H9 (cell line): ENCODE measurements around the gene WNT9A. TPM values are rescaled to one million over a fixed set of nuclear protein-coding genes. Genes with fewer than 3 reads are reported as not detected.

Source experiments
- DNase-seq: peaks from one replicate; pipeline ENCODE4 v3.0.0-alpha.2; 2017
- H2AFZ ChIP-seq: one replicate; pipeline ENCODE4 v1.6.1; 2013; ENCODE audit warnings: mild to moderate bottlenecking, low read length, control low read depth, moderate library complexity
- H2AK5ac ChIP-seq: 2 replicates; pipeline ENCODE4 v1.6.1; 2013; ENCODE audit warnings: low read length, control low read depth, mixed read lengths; ENCODE audit not compliant: insufficient read length
- H2BK120ac ChIP-seq: one replicate; pipeline ENCODE4 v1.6.1; 2013; ENCODE audit warnings: low read depth, mild to moderate bottlenecking, low read length, control low read depth, inconsistent platforms; ENCODE audit not compliant: poor library complexity, severe bottlenecking
- H2BK12ac ChIP-seq: 2 replicates; pipeline ENCODE4 v1.6.1; 2013; ENCODE audit warnings: low read length, control low read depth, mixed read lengths, low read depth; ENCODE audit not compliant: insufficient read length
- H2BK15ac ChIP-seq: 2 replicates; pipeline ENCODE4 v1.6.1; 2013; ENCODE audit warnings: low read depth, low read length, control low read depth
- H2BK20ac ChIP-seq: one replicate; pipeline ENCODE4 v1.6.1; 2013; ENCODE audit warnings: low read depth, mild to moderate bottlenecking, low read length, control low read depth, inconsistent platforms; ENCODE audit not compliant: poor library complexity, severe bottlenecking
- H2BK5ac ChIP-seq: 2 replicates; pipeline ENCODE4 v1.6.1; 2013; ENCODE audit warnings: low read length, control low read depth, mixed read lengths; ENCODE audit not compliant: insufficient read length
- H3K14ac ChIP-seq: 2 replicates; pipeline ENCODE4 v1.6.1; 2013; ENCODE audit warnings: low read length, control low read depth; ENCODE audit not compliant: insufficient read depth
- H3K18ac ChIP-seq: 2 replicates; pipeline ENCODE4 v1.6.1; 2013; ENCODE audit warnings: low read depth, mild to moderate bottlenecking, mixed read lengths, low read length, control low read depth; ENCODE audit not compliant: insufficient read length
- H3K23ac ChIP-seq: 2 replicates; pipeline ENCODE4 v1.6.1; 2013; ENCODE audit warnings: low read length, control low read depth, mixed read lengths, low read depth; ENCODE audit not compliant: insufficient read length
- H3K23me2 ChIP-seq: 2 replicates; pipeline ENCODE4 v1.6.1; 2013; ENCODE audit warnings: low read depth, mild to moderate bottlenecking, mixed read lengths, low read length, control low read depth; ENCODE audit not compliant: insufficient read length, poor library complexity, severe bottlenecking
- H3K27ac ChIP-seq: 2 replicates; pipeline ENCODE4 v1.5.1; 2013; ENCODE audit warnings: low read length, control low read depth, mixed read lengths, low read depth; ENCODE audit not compliant: insufficient read length
- H3K27me3 ChIP-seq: 2 replicates; pipeline ENCODE4 v1.6.1; 2013; ENCODE audit warnings: low read length, control low read depth, inconsistent platforms; ENCODE audit not compliant: insufficient read depth
- H3K4ac ChIP-seq: 2 replicates; pipeline ENCODE4 v1.6.1; 2013; ENCODE audit warnings: low read depth, mild to moderate bottlenecking, control low read depth, inconsistent platforms, low read length, moderate library complexity
- H3K4me1 ChIP-seq: 2 replicates; pipeline ENCODE4 v1.6.1; 2013; ENCODE audit warnings: low read length, control low read depth, inconsistent platforms; ENCODE audit not compliant: insufficient read depth
- H3K4me2 ChIP-seq: 2 replicates; pipeline ENCODE4 v1.6.1; 2013; ENCODE audit warnings: low read length, control low read depth, mixed read lengths; ENCODE audit not compliant: insufficient read length, insufficient read depth
- H3K56ac ChIP-seq: 2 replicates; pipeline ENCODE4 v1.6.1; 2013; ENCODE audit warnings: low read depth, mild to moderate bottlenecking, mixed read lengths, low read length, control low read depth; ENCODE audit not compliant: insufficient read length
- H3K79me1 ChIP-seq: 2 replicates; pipeline ENCODE4 v1.6.1; 2013; ENCODE audit warnings: low read depth, mild to moderate bottlenecking, moderate library complexity, low read length, control low read depth, inconsistent platforms; ENCODE audit not compliant: insufficient read depth, poor library complexity, severe bottlenecking
- H3K79me2 ChIP-seq: 2 replicates; pipeline ENCODE4 v1.6.1; 2013; ENCODE audit warnings: low read length, control low read depth, inconsistent platforms; ENCODE audit not compliant: insufficient read depth
- H3K9ac ChIP-seq: 2 replicates; pipeline ENCODE4 v1.6.1; 2013; ENCODE audit warnings: low read length, control low read depth, mixed read lengths; ENCODE audit not compliant: insufficient read length; ENCODE audit errors: extremely low read depth
- H3K9me3 ChIP-seq: one replicate; pipeline ENCODE4 v1.6.1; 2013; ENCODE audit warnings: low read depth, low read length, inconsistent platforms; ENCODE audit not compliant: control insufficient read depth
- H3T11ph ChIP-seq: one replicate; pipeline ENCODE4 v1.6.1; 2013; ENCODE audit warnings: mild to moderate bottlenecking, low read length, control low read depth, inconsistent platforms
- H4K20me1 ChIP-seq: one replicate; pipeline ENCODE4 v1.6.1; 2013; ENCODE audit not compliant: control insufficient read depth, insufficient read length, insufficient read depth
- H4K5ac ChIP-seq: 2 replicates; pipeline ENCODE4 v1.6.1; 2013; ENCODE audit warnings: low read depth, mild to moderate bottlenecking, mixed read lengths, low read length, control low read depth; ENCODE audit not compliant: insufficient read length
- H4K8ac ChIP-seq: replicated peaks from 2 replicates; pipeline ENCODE4 v1.6.1; 2013; ENCODE audit warnings: low read length, control low read depth, mixed read lengths, low read depth; ENCODE audit not compliant: insufficient read length
- H4K91ac ChIP-seq: 2 replicates; pipeline ENCODE4 v1.6.1; 2013; ENCODE audit warnings: low read depth, mild to moderate bottlenecking, moderate library complexity, mixed read lengths, low read length, control low read depth; ENCODE audit not compliant: insufficient read length
- H3K27ac Mint-ChIP-seq, 3 experiments: 2 replicates in 2 of 3; 3 replicates in 1 of 3; pipeline ENCODE4 v1.8.0; 2020 to 2021; ENCODE audit warnings: mixed read lengths in 3 of 3, mild to moderate bottlenecking in 1 of 3, moderate library complexity in 1 of 3
- H3K27me3 Mint-ChIP-seq: 2 replicates; pipeline ENCODE4 v1.8.0; 2021; ENCODE audit warnings: low read depth, mild to moderate bottlenecking, moderate library complexity, mixed read lengths
- H3K36me3 Mint-ChIP-seq, 3 experiments: 2 replicates in 2 of 3; 3 replicates in 1 of 3; pipeline ENCODE4 v1.8.0; 2020 to 2021; ENCODE audit warnings: low read depth in 3 of 3, mixed read lengths in 3 of 3; ENCODE audit not compliant: insufficient read depth in 1 of 3
- H3K4me1 Mint-ChIP-seq, 2 experiments: 2 replicates each; pipeline ENCODE4 v1.8.0; 2020; ENCODE audit warnings: mixed read lengths in 2 of 2
- H3K4me3 Mint-ChIP-seq, 2 experiments: 2 replicates in 1 of 2; 3 replicates in 1 of 2; pipeline ENCODE4 v1.8.0; 2020 to 2021; ENCODE audit warnings: mild to moderate bottlenecking in 2 of 2, mixed read lengths in 2 of 2, moderate library complexity in 1 of 2
- H3K9me3 Mint-ChIP-seq, 2 experiments: 2 replicates in 1 of 2; 3 replicates in 1 of 2; pipeline ENCODE4 v1.8.0; 2020; ENCODE audit warnings: mild to moderate bottlenecking in 2 of 2, mixed read lengths in 2 of 2, moderate library complexity in 1 of 2
- CTCF ChIP-seq: fragments of 200-600 bp; sonication (generic); conservative IDR thresholded peaks from 3 replicates; pipeline ENCODE4 v1.8.0; 2021; ENCODE audit warnings: antibody characterized with exemption, mild to moderate bottlenecking
- WGBS: extraction: QIAGEN DNeasy Blood & Tissue Kit; methylation state at CpG from one replicate; pipeline ENCODE4 v1.1.7; 2013; ENCODE audit warnings: missing lambda C conversion rate, low lambda C conversion rate, mixed read lengths; ENCODE audit not compliant: insufficient read length; ENCODE audit errors: extremely low coverage; 5-methylcytosine and 5-hydroxymethylcytosine counted together
- total RNA-seq: library from RNA; stranded (reverse); gene quantifications from 2 replicates; pipeline ENCODE4 v1.2.1, GENCODE V29; 2021

The WNT9A gene
- total RNA-seq, 1 experiment from 2014 or later = 0.77 TPM

GRCh38 chr1:227901239-227901905, 46.4 kb downstream of the WNT9A start:
- H4K91ac ChIP-seq = no peak overlapping the region
- no peak overlapping the region for H3K27ac ChIP-seq
- no peak overlapping the region for H3K23ac ChIP-seq
- no peak overlapping the region for H3K4ac ChIP-seq
- no peak overlapping the region for H2AFZ ChIP-seq
- H4K8ac ChIP-seq = no peak overlapping the region
- no peaks in the 10 kb centered on the region for H3K9me3 ChIP-seq
- H3K79me1 ChIP-seq = no peaks in the 10 kb centered on the region
- no peak overlapping the region for H3K9ac ChIP-seq
- H3K4me2 ChIP-seq = no peak overlapping the region
- H2BK5ac ChIP-seq = no peak overlapping the region
- no peak overlapping the region for H2BK120ac ChIP-seq
- no peak overlapping the region for H3K56ac ChIP-seq
- H2BK20ac ChIP-seq = no peak overlapping the region
- TF ChIP-seq CTCF = no peak
- no peak overlapping the region for H2AK5ac ChIP-seq
- Mint-ChIP-seq H3K4me1 (peaks cover 0 to 9% of the 10 kb centered on the region in 2 experiments; a peak in 2 of 4 replicates), H3K9me3 (no peaks in the 10 kb centered on the region), H3K4me3 (no peak overlapping the region), H3K27me3 (no peaks in the 10 kb centered on the region), H3K36me3 (no peaks in the 10 kb centered on the region; a peak in 1 of 7 replicates), H3K27ac (peak overlapping the region in 1 of 3 experiments; percentile 40; a peak in 3 of 7 replicates)
- no peaks in the 10 kb centered on the region for H3K27me3 ChIP-seq
- H4K5ac ChIP-seq = no peak overlapping the region
- no peak overlapping the region for H3K14ac ChIP-seq
- H3T11ph ChIP-seq = no peak overlapping the region
- no peak overlapping the region for H2BK12ac ChIP-seq
- no CpG with 5 or more reads among the region's 13 CpGs for WGBS
- no peaks in the 10 kb centered on the region for H3K79me2 ChIP-seq
- DNase-seq = peak; percentile 17
- H3K23me2 ChIP-seq = no peaks in the 10 kb centered on the region
- H4K20me1 ChIP-seq = no peaks in the 10 kb centered on the region
- no peak overlapping the region for H3K18ac ChIP-seq
- H2BK15ac ChIP-seq = no peak overlapping the region
- no peaks in the 10 kb centered on the region for H3K4me1 ChIP-seq
